ENCODE results near the gene PPP1R16B. TPM values are rescaled to one million over a fixed set of nuclear protein-coding genes. Genes with fewer than 3 reads are reported as not detected.

PPP1R16B gene
- total and polyA plus RNA-seq, 2 experiments from 2014 or later: 0.28 to 0.33 TPM

- no peaks in the 10 kb centered on the region for H4K20me1 ChIP-seq (ENCODE audit: insufficient read depth, poor library complexity, severe bottlenecking)
- H3K4me3 ChIP-seq: no peak overlapping the region
- DNase-seq (ENCODE audit: low spot score): no peak
- H3K79me2 ChIP-seq: no peaks in the 10 kb centered on the region
- H3K4me1 ChIP-seq (ENCODE audit: insufficient read depth): no peaks in the 10 kb centered on the region
- H3K9me3 ChIP-seq (ENCODE audit: low read depth): no peaks in the 10 kb centered on the region
- H3K36me3 ChIP-seq (replicated peaks; ENCODE audit: insufficient read depth, low read depth): no peaks in the 10 kb centered on the region
- no peak for TF ChIP-seq EZH2 (IDR thresholded peaks at IDR 0.05; ENCODE audit: borderline replicate concordance)
- TF ChIP-seq CTCF (IDR thresholded peaks at IDR 0.05; ENCODE audit: poor library complexity): no peak
- TF ChIP-seq EZH2phosphoT487 (IDR thresholded peaks at IDR 0.05; ENCODE audit: low read depth, severe bottlenecking, unreplicated experiment): no peak
- no peak overlapping the region for H3K27ac ChIP-seq
- no peak overlapping the region for H3K4me2 ChIP-seq
- no peaks in the 10 kb centered on the region for H3K27me3 ChIP-seq
- WGBS (ENCODE audit: low lambda C conversion rate, missing lambda C conversion rate): 87% methylated on average over 12 of the region's 12 CpGs
- no peaks in the 10 kb centered on the region for H3K9me2 ChIP-seq (replicated peaks; ENCODE audit: insufficient read depth)
- no peak overlapping the region for H2AFZ ChIP-seq
Measured at GRCh38 chr20:38863024-38863851, 57.7 kb downstream of the PPP1R16B start.

GRCh38 chr20:38864662-38865061, 59.2 kb downstream of the PPP1R16B start:
- Histone ChIP-seq H3K4me2 (no peak overlapping the region), H3K27ac (no peak overlapping the region), H3K9me2 (replicated peaks; ENCODE audit: insufficient read depth) (no peaks in the 10 kb centered on the region), H3K9me3 (ENCODE audit: low read depth) (no peaks in the 10 kb centered on the region), H3K27me3 (no peaks in the 10 kb centered on the region), H3K36me3 (replicated peaks; ENCODE audit: insufficient read depth, low read depth) (no peaks in the 10 kb centered on the region), H2AFZ (no peak overlapping the region), H3K79me2 (no peaks in the 10 kb centered on the region), H3K4me3 (no peak overlapping the region), H3K4me1 (ENCODE audit: insufficient read depth) (no peaks in the 10 kb centered on the region), H4K20me1 (ENCODE audit: insufficient read depth, poor library complexity, severe bottlenecking) (no peaks in the 10 kb centered on the region)
- TF ChIP-seq EZH2phosphoT487 (IDR thresholded peaks at IDR 0.05; ENCODE audit: low read depth, severe bottlenecking, unreplicated experiment) (no peak), EZH2 (IDR thresholded peaks at IDR 0.05; ENCODE audit: borderline replicate concordance) (no peak), CTCF (IDR thresholded peaks at IDR 0.05; ENCODE audit: poor library complexity) (no peak)
- DNase-seq (ENCODE audit: low spot score): no peak
- WGBS (ENCODE audit: low lambda C conversion rate, missing lambda C conversion rate): 75% methylated on average over 5 of the region's 5 CpGs

GRCh38 chr20:38866265-38867061, 61.0 kb downstream of the PPP1R16B start:
- no peak for DNase-seq (ENCODE audit: low spot score)
- WGBS (ENCODE audit: low lambda C conversion rate, missing lambda C conversion rate): 77% methylated on average over 12 of the region's 12 CpGs
- Histone ChIP-seq H3K79me2 (no peaks in the 10 kb centered on the region), H3K4me2 (no peak overlapping the region), H3K36me3 (replicated peaks; ENCODE audit: insufficient read depth, low read depth) (no peaks in the 10 kb centered on the region), H2AFZ (no peak overlapping the region), H3K9me2 (replicated peaks; ENCODE audit: insufficient read depth) (no peaks in the 10 kb centered on the region), H3K4me1 (ENCODE audit: insufficient read depth) (no peaks in the 10 kb centered on the region), H4K20me1 (ENCODE audit: insufficient read depth, poor library complexity, severe bottlenecking) (no peaks in the 10 kb centered on the region), H3K27me3 (no peaks in the 10 kb centered on the region), H3K27ac (no peak overlapping the region), H3K9me3 (ENCODE audit: low read depth) (no peaks in the 10 kb centered on the region), H3K4me3 (no peak overlapping the region)
- TF ChIP-seq EZH2 (IDR thresholded peaks at IDR 0.05; ENCODE audit: borderline replicate concordance): no peak

- TF ChIP-seq EZH2 (IDR thresholded peaks at IDR 0.05; ENCODE audit: borderline replicate concordance) (no peak), EZH2phosphoT487 (IDR thresholded peaks at IDR 0.05; ENCODE audit: low read depth, severe bottlenecking, unreplicated experiment) (no peak), CTCF (IDR thresholded peaks at IDR 0.05; ENCODE audit: poor library complexity) (no peak)
- Histone ChIP-seq H3K4me2 (no peak overlapping the region), H2AFZ (no peak overlapping the region), H3K36me3 (replicated peaks; ENCODE audit: insufficient read depth, low read depth) (no peaks in the 10 kb centered on the region), H3K4me3 (no peak overlapping the region), H3K9me2 (replicated peaks; ENCODE audit: insufficient read depth) (no peaks in the 10 kb centered on the region), H3K4me1 (ENCODE audit: insufficient read depth) (no peaks in the 10 kb centered on the region), H4K20me1 (ENCODE audit: insufficient read depth, poor library complexity, severe bottlenecking) (no peaks in the 10 kb centered on the region), H3K79me2 (no peaks in the 10 kb centered on the region), H3K9me3 (ENCODE audit: low read depth) (no peaks in the 10 kb centered on the region), H3K27ac (no peak overlapping the region), H3K27me3 (no peaks in the 10 kb centered on the region)
- no peak for DNase-seq (ENCODE audit: low spot score)
- 80% methylated on average over 4 of the region's 4 CpGs for WGBS (ENCODE audit: low lambda C conversion rate, missing lambda C conversion rate)
Measured at GRCh38 chr20:38867062-38867359, 61.5 kb downstream of the PPP1R16B start.
